K562 (cell line): ENCODE measurements around the gene PSMD11. TPM values are rescaled to one million over a fixed set of nuclear protein-coding genes. Genes with fewer than 3 reads are reported as not detected.
A peak's percentile ranks its signal among the peaks of the same experiment; 100 is the strongest.

Experiments used
- ATF7 ChIP-seq: fragments of 450-650 bp; IDR thresholded peaks from 2 replicates; pipeline ENCODE4 v1.7.1; 2014; ENCODE audit warnings: mild to moderate bottlenecking, moderate library complexity
- BHLHE40 ChIP-seq: IDR thresholded peaks from 2 replicates; pipeline ENCODE4 v1.6.1; 2011; ENCODE audit warnings: low read length, improper control_type of control experiment
- E2F5 ChIP-seq: sonication (generic); formaldehyde crosslinking; IDR thresholded peaks from 2 replicates; pipeline ENCODE4 v1.8.0; 2022; ENCODE audit warnings: mild to moderate bottlenecking, missing genetic modification reagents
- ELF4 ChIP-seq: fragments of 450-650 bp; formaldehyde crosslinking; IDR thresholded peaks from 2 replicates; pipeline ENCODE4 v1.4.0; 2022; ENCODE audit warnings: missing genetic modification characterization
- HMGN3 ChIP-seq: IDR thresholded peaks from 2 replicates; pipeline ENCODE4 v1.6.1; 2011; ENCODE audit warnings: borderline replicate concordance, low read depth, mild to moderate bottlenecking, mixed read lengths, low read length; ENCODE audit not compliant: insufficient read length; ENCODE audit errors: extremely low read depth
- LARP7 ChIP-seq: fragments of 450-650 bp; IDR thresholded peaks from 2 replicates; pipeline ENCODE4 v1.6.1; 2016
- NFIC ChIP-seq: fragments of 450-650 bp; IDR thresholded peaks from 2 replicates; pipeline ENCODE4 v1.6.1; 2017; ENCODE audit warnings: mild to moderate bottlenecking, inconsistent platforms
- RB1 ChIP-seq: fragments of 450-650 bp; IDR thresholded peaks from 2 replicates; pipeline ENCODE4 v1.6.1; 2017; ENCODE audit warnings: low read depth, mild to moderate bottlenecking
- SMC3 ChIP-seq: conservative IDR thresholded peaks from 2 replicates; pipeline ENCODE4 v1.6.1; 2011; ENCODE audit warnings: low read depth, low read length, improper control_type of control experiment; ENCODE audit not compliant: insufficient read depth
- TAF1 ChIP-seq: IDR thresholded peaks from 2 replicates; pipeline ENCODE4 v1.6.1; 2011; ENCODE audit warnings: mild to moderate bottlenecking, low read length, moderate library complexity; ENCODE audit not compliant: insufficient read depth, control insufficient read depth, severe bottlenecking; ENCODE audit errors: extremely low read depth
- THRAP3 ChIP-seq: fragments of 450-650 bp; IDR thresholded peaks from 2 replicates; pipeline ENCODE4 v1.6.1; 2016; ENCODE audit warnings: mild to moderate bottlenecking, inconsistent platforms, borderline replicate concordance
- U2AF1 ChIP-seq: fragments of 200-400 bp; formaldehyde crosslinking; optimal IDR thresholded peaks from 2 replicates; pipeline ENCODE3; 2017; ENCODE audit warnings: mild to moderate bottlenecking, low read depth, low read length, moderate library complexity
- WHSC1 ChIP-seq: IDR thresholded peaks from one replicate; pipeline ENCODE4 v1.6.1; 2012; ENCODE audit warnings: low read length, control low read depth, inconsistent platforms
- YY1 ChIP-seq, 3 experiments: IDR thresholded peaks; 2 replicates each; pipeline ENCODE4 v1.6.1; 2011; ENCODE audit warnings: low read length in 2 of 3, mild to moderate bottlenecking in 2 of 3, moderate library complexity in 2 of 3, borderline replicate concordance in 1 of 3, control low read depth in 1 of 3, low read depth in 1 of 3; ENCODE audit not compliant: insufficient read depth in 3 of 3, insufficient replicate concordance in 2 of 3, control insufficient read depth in 1 of 3, insufficient read length in 1 of 3; ENCODE audit errors: extremely low read depth in 1 of 3
- ZNF175 ChIP-seq: fragments of 200-800 bp; sonication (Bioruptor generic); IDR thresholded peaks from 2 replicates; pipeline ENCODE4 v1.6.1; 2016; ENCODE audit warnings: low read depth, mild to moderate bottlenecking, missing genetic modification characterization, missing compliant biosample characterization
- ZNF280A ChIP-seq: fragments of 450-650 bp; IDR thresholded peaks from 2 replicates; pipeline ENCODE4 v1.6.1; 2018; ENCODE audit warnings: mild to moderate bottlenecking, low read depth; ENCODE audit not compliant: partially characterized antibody
- polyA plus RNA-seq, 8 experiments: library from polyadenylated mRNA; depleted of rRNA in 4 of 8; stranded (reverse) in 5 of 8; unstranded in 3 of 8; fragments of >200 nt; fragmentation: Nextera tagmentation in 2 of 8; fragmentation: Illumina TruSeq in 1 of 8; extraction: Ambion mirVana in 2 of 8; extraction: Trizol in 1 of 8; gene quantifications; 2 replicates each; pipeline versions ENCODE4 v1.2.1 to v1.2.3, GENCODE V29; 2011 to 2014; ENCODE audit warnings: inconsistent platforms in 1 of 8, missing spikeins in 1 of 8
- total RNA-seq, 7 experiments: library from RNA; depleted of rRNA in 6 of 7; stranded (reverse); fragments of >200 nt in 6 of 7; fragmentation: Illumina TruSeq in 2 of 7; extraction: Trizol in 2 of 7; gene quantifications; 2 replicates each; pipeline versions ENCODE4 v1.2.1 to v1.2.3, GENCODE V29; 2011 to 2021; ENCODE audit warnings: low replicate concordance in 1 of 7
- TF ChIP-seq, protein P1 (sequence below): fragments of 200-800 bp; sonication (Bioruptor generic); IDR thresholded peaks from 2 replicates; pipeline ENCODE4 v1.6.1; 2017; ENCODE audit warnings: missing genetic modification characterization, missing compliant biosample characterization
- TF ChIP-seq, protein P2 (sequence below): conservative IDR thresholded peaks from 2 replicates; pipeline ENCODE4 v1.6.1; 2011; ENCODE audit warnings: low read depth, mild to moderate bottlenecking, low read length; ENCODE audit not compliant: control insufficient read depth
- TF ChIP-seq, protein P3 (sequence below): sonication (generic); formaldehyde crosslinking; IDR thresholded peaks from 2 replicates; pipeline ENCODE4 v1.5.0; 2020; ENCODE audit warnings: missing genetic modification reagents

PSMD11 gene
- total and polyA plus RNA-seq, 9 of the 15 experiments (the other 6 are each of a cell fraction or from before 2014, with no cell fraction given) = 104 to 378 (median 158) TPM

- TF ChIP-seq, protein P1, sequence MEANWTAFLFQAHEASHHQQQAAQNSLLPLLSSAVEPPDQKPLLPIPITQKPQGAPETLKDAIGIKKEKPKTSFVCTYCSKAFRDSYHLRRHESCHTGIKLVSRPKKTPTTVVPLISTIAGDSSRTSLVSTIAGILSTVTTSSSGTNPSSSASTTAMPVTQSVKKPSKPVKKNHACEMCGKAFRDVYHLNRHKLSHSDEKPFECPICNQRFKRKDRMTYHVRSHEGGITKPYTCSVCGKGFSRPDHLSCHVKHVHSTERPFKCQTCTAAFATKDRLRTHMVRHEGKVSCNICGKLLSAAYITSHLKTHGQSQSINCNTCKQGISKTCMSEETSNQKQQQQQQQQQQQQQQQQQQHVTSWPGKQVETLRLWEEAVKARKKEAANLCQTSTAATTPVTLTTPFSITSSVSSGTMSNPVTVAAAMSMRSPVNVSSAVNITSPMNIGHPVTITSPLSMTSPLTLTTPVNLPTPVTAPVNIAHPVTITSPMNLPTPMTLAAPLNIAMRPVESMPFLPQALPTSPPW = peak; percentile 72; the same call in 1 of the 2 replicates
- TF ChIP-seq, protein P2, sequence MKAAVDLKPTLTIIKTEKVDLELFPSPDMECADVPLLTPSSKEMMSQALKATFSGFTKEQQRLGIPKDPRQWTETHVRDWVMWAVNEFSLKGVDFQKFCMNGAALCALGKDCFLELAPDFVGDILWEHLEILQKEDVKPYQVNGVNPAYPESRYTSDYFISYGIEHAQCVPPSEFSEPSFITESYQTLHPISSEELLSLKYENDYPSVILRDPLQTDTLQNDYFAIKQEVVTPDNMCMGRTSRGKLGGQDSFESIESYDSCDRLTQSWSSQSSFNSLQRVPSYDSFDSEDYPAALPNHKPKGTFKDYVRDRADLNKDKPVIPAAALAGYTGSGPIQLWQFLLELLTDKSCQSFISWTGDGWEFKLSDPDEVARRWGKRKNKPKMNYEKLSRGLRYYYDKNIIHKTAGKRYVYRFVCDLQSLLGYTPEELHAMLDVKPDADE = peak; percentile 25; the same call in 1 of the 2 replicates
- no peak for TF ChIP-seq THRAP3
- TF ChIP-seq, protein P3, sequence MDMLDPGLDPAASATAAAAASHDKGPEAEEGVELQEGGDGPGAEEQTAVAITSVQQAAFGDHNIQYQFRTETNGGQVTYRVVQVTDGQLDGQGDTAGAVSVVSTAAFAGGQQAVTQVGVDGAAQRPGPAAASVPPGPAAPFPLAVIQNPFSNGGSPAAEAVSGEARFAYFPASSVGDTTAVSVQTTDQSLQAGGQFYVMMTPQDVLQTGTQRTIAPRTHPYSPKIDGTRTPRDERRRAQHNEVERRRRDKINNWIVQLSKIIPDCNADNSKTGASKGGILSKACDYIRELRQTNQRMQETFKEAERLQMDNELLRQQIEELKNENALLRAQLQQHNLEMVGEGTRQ (CRISPR knock-in tag) = peak; percentile 60
- TF ChIP-seq E2F5 = no peak
- no peak for TF ChIP-seq SMC3
- TF ChIP-seq TAF1 = peak; percentile 37
- TF ChIP-seq ZNF175 (CRISPR knock-in tag) = 0 out of 2 replicates have a peak, but pooled peaks have one; percentile 12
- TF ChIP-seq HMGN3 = peak; percentile 32
- peak; percentile 82; the same call in 1 of the 2 replicates for TF ChIP-seq RB1
- peak in 1 of 3 experiments; percentile 46 for TF ChIP-seq YY1 (IDR thresholded peaks at IDR 0.05; ENCODE audit: borderline replicate concordance in 1 of 3, control insufficient read depth in 1 of 3, extremely low read depth in 1 of 3, insufficient read depth in 3 of 3, insufficient read length in 1 of 3, insufficient replicate concordance in 2 of 3, low read depth in 1 of 3, low read length in 2 of 3)
- 0 out of 2 replicates have a peak, but pooled peaks have one; percentile 23 for TF ChIP-seq ATF7
- TF ChIP-seq NFIC = peak; percentile 69
- no peak for TF ChIP-seq ZNF280A
- TF ChIP-seq U2AF1 = peak; percentile 25
- no peak for TF ChIP-seq WHSC1
- no peak for TF ChIP-seq ELF4 (CRISPR knock-in tag)
- no peak for TF ChIP-seq LARP7
- peak; percentile 95 for TF ChIP-seq BHLHE40
Measured at GRCh38 chr17:32486111-32486700, 41.9 kb downstream of the PSMD11 start (continued).
